ENCODE measurements around the gene AQP12B.

GRCh38 chr2:240727913-240728312, 45.2 kb upstream of the AQP12B start:
- TF ChIP-seq POLR2A (IDR thresholded peaks at IDR 0.05; ENCODE audit: low read depth, low read length) (no peak), TAF1 (IDR thresholded peaks at IDR 0.05; ENCODE audit: low read depth, low read length) (no peak), SPI1 (IDR thresholded peaks at IDR 0.05; ENCODE audit: low read depth, low read length) (no peak), POLR2AphosphoS5 (IDR thresholded peaks at IDR 0.05; ENCODE audit: low read depth, low read length) (no peak)

All from GM12891 (cell line).